Activated CD4-positive, alpha-beta T cell treated with anti-CD3 and anti-CD28 coated beads, Interleukin-2, Interleukin-6, amounts not matched to agents 100 ng/mL and 50 ng/mL, durations not matched to agents 16 hours and 8 hours (primary cell): ENCODE measurements around the gene CDHR3.
"Not testable (repeated sequence)": the region's sequence is repeated elsewhere in the genome, so short reads cannot be mapped to it uniquely, and the experiment has no call there.

Experiments used
- DNase-seq: peaks from one replicate; pipeline ENCODE4 v3.0.0-alpha.2; 2020

The CDHR3 gene

DNA sequence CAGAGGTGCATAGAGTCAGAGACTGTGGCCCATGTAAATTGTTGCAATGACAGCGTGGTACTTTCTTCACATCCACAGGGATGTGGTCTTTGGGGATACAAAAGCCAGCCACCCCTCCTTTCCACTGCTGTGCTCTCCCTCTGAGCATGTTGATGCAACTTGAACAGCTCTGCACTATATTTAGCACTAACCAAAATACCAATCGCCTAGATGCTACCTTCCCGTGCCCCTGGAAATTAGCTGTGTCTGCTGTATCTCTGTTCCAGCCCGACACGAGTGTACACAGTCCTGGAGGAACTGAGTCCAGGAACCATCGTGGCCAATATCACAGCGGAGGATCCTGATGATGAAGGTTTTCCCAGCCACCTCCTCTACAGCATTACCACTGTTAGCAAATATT is 38.1 kb downstream of the CDHR3 start:
- DNase-seq = no peak

DNA sequence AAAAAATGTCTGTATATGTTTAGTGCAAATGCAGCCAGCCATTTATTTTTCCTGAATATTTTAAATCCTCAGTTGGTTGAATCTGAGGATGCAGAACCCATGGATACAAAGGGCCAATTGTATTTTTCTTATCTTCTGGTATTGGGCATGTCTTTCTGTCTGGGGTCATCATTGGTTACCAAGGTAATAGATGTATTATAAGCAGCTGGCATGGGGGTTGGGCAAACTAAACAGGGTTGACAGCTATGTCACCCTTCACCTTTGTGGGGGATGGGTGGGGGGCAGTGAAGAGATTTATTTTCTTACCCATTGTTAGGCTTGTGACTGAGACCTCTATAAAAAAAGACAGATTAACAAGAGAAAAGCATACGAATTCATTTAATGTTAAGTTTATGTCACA is 38.8 kb downstream of the CDHR3 start:
- no peak for DNase-seq

DNA sequence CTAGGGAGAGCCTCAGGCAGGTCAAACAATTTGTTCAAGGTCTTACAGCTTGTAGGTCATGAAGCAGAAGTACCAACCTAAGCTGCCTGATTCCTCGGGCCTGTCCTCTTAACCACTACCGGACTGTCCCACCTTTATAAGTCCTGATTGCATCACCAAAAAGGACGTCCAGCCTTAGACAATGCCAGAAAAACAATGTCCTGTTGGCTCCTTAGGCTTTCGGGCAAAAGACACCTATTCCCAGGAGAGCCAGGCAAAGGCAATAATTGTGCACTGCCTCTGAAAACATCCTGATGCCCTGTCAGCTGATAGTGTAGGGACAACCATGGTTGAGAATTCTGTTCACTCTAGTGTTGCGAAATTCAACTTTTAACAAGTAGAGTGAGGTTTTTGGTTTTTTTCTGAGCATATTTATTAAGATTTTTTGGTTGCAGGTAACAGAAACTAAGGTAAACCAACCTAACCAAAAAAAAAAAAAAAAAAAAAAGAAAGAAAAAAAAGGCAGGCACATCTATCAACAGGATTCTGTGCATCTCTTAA is 40.5 kb downstream of the CDHR3 start:
- DNase-seq = no peak

DNA sequence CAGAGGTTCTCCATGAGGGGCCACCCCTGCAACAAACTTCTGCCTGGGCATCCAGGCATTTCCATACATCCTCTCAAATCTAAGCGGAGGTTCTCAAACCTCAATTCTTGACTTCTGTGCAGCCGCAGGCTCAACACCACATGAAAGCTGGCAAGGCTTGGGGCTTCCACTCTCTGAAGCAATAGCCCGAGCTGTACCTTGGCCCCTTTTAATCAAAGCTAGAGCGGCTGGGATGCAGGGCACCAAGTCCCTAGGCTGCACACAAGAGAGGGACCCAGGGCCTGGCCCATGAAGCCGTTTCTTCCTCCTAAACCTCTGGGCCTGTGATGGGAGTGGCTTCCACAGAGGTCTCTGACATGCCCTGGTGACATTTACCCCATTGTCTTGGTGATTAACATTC is 43.8 kb downstream of the CDHR3 start:
- no peak for DNase-seq

DNA sequence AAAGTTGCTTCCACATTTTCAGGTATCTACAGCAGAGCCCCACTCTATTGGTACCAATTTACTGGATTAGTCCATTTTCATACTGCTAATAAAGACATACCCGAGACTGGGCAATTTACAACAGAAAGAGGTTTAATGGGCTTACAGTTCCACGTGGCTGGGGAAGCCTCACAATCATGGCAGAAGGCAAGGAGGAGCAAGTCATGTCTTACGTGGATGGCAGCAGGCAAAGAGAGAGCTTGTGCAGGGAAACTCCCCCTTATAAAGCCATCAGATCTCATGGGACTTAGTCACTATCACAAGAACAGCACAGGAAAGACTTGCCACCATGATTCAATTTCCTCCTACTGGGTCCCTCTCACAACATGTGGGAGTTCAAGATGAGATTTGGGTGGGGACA is 44.7 kb downstream of the CDHR3 start:
- not testable (repeated sequence) for DNase-seq

DNA sequence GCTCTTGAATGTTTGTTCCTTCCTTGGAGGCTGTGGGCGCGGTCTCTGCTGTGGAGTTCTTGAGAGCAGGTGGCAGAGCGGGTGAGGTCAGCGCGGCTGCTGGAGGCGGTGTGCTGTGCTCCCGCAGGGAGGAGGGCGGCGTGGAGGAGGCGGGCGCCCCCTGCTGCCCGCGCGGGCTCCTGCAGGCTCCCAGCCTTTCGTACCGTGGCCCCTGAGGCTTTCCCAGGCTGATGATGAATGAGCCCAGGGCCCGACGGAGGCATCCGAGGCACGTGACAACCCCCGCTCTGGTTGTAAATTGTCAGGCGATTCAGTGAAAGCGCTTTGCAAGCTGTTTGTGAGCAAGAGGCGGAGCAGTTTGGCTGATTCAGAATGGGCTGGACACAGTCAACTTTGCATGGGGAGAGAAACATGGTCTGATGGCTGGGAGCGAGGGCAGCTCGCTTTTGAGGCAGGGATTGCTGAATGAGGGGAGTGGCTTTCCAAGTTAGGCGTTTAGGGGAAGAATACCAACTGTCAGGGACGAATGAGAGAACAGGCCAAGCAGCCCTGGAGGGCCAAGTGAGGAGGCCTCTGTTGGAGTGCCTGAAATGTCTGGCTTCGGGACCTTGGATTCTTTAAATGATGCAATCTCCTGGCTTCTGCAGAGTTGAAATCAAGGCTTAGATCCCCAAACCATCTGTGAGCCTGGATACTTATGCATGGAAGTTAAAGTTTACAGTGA is 46.6 kb downstream of the CDHR3 start:
- DNase-seq = peak; percentile 89

DNA sequence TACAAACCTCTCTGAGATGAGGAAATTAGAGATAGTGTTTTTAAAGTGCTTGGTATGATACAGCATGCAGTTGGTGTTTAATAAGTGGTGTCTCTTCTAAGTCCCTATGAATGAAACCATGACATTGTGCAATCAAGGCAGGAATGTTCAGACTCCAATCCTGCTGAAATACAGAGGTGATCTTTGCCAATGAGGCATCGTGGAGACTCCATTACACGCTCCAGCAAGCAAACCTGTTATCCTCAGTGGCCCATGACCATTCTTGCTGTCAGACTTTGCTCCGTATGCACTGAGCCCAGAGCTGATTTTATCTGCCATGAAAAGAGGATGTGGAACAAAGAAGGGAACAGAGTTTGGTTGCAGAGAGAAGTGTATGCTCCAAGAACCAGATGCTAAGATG is 47.3 kb downstream of the CDHR3 start:
- DNase-seq = no peak

DNA sequence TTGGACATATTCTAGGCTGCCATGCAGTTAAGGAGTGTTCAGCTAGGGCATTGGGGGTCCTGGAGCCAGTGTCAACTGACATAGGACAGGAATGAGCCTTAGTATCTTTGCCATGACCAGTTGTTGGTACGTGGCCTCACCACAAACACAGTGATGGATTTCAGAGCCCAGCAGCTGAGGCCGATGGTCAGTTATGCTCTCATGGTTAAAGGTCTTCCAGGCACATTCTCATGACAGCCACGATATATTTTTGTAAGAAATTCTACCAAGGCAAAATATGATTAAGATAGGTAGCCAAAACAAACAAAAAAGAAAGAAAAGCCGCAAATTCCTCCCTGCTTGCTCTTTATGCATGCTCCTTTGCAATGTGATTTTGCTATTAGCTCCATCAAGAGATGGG is 47.8 kb downstream of the CDHR3 start:
- DNase-seq = no peak

DNA sequence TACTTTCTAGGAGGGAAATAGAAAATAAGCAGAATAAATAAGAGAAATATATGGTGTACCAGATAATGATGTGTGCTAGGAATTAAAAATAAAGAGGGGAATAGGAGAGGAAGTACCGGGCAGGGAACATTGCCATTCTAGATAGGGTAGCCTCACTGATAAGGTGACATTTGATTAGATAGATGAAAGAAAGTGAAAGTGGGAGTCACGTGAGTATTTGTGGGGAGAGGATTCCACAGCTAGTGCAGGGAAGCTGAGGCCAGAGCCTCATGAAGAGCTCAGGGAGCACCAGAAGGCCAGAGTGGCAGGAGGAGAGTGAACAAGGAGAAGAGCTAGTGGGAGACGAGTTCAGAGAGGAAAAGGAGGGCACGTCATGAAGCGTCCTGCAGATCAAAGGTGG is 49.1 kb downstream of the CDHR3 start:
- DNase-seq = no peak

DNA sequence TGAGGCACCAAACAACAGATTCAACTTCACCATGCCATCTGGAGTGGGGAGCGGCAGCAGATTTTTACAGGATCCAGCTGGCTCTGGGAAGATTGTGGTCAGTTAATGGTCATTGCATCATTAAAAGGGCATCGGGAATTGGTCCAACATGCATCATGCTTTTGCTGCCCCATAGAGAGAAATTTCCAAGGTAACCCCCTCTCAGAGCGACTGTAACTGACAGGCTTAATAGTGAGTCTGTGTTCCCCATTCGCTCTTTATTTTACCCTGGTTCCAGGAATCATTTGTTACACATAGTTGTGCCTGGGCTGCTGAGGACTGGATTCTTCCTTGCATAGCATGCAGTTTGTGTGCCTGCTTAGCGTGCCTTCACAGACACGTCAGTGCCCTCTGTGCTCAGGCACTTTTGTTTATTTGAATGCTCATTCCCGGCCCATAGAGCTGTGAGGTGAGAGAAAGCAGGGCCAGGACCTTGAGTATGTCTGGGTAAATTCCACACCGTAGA is 49.9 kb downstream of the CDHR3 start:
- DNase-seq = no peak

DNA sequence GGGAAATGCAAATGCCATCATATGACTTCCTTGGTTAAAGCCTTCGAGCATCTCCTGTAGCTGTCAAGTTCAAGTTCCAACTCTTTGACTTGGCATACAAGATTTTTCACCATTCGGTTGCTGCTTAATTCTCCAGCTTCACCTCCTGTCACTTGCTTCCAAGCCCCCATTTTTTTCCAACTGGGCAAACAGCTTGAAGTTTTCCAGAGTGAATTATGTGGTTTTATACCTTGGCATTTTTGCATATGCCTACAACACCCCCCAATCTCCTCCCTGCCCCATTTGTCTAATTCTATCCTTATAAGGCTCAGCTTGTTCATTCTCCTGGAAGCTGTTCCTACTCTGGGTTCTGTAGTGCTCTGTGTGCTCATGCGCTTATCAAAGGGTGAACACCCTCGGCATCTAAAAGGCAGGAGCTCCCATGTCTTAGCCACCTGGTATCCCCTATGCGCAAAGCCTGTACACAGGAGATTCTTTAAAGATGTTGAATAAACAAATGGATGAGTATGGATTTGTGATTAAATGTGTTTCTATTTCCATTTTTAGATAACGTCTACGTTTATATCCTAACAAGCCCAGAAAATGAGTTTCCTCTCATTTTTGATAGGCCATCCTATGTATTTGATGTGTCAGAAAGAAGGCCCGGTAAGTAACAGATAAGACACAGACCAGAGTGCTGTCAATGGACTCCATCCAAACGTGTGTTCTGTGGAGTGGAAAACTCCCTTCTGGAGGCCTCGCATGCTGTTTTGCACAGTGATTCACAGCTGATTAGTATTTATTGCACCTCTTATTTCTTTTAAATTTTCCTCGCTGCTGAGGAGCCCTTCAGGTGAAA is 52.5 kb downstream of the CDHR3 start:
- DNase-seq = no peak

DNA sequence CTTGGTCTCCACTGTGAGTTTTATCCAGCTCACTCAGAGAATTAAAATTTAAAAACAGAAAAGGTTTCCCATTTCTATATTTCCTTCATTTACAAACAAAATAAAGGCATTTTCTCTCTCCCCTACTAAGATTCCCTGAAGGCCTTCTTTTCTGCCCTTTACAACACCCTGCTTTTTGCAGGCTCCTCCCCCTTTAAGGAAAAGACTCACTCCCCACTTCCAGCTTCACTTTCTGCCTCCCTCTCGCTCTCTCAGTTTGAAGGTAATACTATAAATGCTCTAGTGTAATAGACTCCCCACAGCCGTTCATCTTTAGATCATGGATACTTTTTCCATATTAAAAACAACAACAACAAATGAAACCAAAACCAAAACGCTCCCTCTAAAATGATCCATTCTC is 53.3 kb downstream of the CDHR3 start:
- DNase-seq = no peak

DNA sequence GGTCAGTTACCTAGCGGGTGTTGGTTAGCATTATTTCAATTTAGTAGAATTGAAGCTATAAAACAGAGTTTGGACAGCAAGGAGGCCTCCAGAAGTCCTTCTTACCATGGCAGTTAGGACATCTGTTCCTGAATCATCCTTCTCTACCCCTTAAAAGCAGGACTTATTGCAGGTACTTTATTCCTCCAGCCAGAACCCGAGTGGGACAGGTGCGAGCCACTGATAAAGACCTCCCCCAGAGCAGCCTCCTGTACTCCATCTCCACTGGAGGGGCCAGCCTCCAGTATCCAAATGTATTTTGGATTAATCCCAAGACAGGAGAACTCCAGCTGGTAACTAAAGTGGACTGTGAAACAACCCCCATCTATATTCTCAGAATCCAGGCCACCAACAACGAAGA is 54.6 kb downstream of the CDHR3 start:
- no peak for DNase-seq

DNA sequence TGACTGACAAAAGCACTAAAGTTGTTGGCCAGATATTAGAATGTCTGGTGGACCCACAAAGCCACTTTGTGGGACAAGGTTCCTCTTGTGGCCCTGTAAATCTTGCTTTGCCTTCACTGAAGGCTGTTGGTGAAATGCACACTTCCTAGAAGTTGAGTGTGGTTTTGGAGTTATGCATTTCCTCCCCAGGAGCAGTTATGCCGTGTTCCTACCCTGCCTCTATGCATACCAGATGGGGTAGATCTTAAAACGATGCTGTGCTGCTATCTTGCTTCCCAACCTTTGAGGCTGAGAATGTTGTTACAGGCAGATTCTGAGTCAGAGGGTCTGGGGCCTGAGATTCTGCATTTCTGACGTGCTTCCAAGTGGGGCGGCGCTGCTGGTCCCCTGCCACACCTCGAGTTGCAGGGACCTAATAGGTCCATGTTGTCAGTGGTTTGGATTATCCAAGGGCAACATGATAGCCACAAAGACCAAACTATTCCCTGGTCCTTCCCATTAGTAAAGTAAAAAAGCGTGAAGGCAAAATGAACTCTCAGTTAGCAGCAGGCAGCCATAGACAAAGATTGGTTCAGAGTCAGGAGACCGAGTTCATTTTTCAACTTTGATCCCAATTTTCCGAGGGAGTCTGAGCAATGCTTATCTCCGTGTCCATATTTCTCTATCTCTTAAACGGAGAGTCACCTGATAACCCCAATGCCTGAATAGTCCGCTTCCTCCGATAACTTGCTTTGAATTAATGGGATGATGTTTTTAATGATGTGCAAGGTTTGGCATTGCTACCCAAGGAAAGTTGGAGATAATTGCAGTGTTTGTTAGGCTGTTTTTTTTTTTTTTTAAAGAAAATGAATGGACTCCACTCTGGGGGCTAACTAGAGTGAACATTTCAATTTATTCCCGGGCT is 55.8 kb downstream of the CDHR3 start:
- DNase-seq = no peak

DNA sequence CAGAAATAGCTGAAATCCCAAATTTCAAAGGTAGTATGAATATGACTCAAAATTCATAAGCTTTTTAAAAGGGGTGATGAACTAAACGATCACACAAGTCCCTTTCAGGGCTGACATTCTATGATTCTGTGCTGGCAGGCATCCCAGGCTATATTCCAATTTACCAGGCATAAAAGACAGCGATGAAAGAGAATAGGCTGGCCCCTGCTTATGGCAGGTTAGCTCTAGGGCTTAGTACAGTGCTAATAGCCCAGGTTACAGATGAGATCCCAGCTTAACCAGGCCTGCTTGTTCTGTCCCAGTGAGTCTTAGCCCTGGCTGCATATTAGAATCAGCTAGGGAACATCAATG is 56.4 kb downstream of the CDHR3 start:
- DNase-seq = no peak

DNA sequence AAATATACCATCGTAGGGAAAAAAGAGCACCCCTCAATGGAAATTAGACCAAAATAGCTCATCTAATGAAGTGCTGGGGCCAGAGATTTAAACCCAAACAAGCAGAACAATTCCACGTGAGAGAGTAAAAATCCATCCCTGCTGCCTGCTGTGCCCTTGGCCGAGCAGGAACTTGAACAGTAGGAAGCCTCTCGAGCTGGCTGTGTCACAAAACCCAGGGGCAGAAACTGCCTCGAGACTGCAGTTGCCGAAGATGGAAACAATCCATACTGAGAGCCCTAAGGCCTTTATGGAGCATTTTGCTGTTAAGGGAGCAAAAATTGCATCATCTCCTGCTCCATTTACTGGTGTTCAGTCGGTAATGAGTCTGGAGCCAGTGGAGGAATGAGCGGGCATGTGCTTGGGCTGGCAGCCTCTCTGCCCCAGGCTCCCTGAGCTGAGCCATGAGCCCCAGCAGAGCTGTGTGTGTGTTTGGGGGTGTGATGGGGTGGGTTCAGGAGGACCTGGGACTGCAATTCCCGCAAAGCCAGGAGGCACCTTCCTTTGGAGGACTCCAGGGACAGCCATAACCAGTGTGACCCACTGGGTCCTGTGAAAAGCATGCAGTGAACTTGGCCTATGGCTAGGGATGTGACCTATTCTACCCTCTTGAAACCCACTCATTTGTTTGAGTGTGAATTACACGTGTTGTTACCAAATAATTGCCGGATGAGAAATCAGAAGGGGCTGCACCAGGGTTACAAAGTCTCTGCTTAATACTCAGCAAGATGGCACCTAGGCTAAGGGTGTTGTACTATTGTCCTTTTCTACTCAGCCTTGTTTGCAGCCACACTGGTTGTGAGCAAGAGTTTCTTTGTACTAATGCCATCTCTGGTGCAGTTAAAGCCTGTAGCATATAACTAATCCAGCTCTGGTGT is 58.3 kb downstream of the CDHR3 start:
- DNase-seq = no peak

DNA sequence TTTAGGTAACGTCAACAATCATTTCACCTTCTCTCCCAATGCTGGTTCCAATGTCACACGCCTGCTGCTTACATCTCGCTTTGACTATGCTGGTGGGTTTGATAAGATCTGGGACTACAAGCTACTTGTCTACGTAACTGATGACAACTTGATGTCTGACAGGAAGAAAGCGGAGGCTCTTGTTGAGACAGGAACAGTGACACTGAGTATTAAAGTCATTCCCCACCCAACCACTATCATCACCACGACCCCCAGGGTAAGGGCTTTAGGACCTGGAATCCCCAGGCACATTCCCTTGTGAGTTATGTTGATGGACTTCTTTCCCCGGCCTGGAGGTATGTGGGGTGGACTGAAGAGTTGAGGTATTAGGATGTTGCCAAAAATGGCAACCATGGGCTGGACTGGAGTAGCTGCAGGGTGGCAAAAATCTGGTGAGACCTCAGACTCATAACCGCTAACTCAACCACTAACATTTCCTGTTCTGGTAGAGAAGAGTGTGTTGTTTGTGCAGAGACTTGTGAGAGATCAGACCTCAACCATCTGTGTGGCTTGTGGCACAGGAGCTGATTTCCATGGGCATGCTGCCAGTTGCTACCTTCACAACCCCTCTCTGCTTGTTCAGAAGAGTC is 59.2 kb downstream of the CDHR3 start:
- peak; percentile 89 for DNase-seq

DNA sequence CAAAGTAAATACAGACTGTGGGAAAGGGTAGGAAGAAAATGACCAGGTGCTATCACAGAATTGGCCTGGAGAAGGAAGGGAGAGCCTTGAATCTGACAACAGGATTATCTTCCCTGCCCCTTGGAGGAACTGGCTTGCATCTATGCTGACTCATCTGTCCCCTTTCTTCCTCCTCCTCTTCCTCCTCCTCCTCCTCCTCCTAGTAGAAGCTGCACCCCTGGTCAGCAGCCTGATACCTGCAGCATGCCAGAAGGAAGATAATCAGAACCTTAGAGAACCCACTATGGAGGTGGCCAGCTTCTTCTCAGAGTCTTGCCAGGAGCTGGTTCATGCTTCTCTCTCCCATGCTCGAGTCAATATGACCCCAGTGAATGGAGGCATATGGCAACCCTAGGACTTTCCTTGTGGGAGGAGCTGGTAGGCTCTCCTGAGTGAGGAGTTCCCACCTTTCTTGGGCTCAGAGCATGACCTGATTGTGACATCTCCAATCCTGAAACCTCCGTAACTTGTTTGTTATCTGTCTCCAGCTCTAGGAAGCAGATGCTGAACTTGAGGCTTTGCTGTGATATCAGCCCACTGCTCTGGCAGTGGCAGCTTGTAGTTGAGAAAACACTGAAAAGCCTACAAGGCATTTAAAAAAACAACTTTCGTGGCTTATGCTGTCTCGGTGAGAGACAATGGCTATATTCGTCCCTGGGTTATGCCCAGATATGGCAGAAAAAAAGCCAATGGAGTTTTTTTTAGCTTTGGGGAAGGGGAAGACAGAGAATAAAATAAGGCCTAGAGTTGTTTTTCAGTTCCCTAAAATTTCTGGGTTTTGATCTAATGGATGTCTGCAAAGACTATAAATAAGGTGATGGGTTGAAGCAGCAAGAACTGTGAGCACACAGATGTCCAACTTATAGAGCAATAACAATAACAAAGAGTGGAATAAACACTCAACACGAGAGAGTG is 60.6 kb downstream of the CDHR3 start:
- no peak for DNase-seq

DNA sequence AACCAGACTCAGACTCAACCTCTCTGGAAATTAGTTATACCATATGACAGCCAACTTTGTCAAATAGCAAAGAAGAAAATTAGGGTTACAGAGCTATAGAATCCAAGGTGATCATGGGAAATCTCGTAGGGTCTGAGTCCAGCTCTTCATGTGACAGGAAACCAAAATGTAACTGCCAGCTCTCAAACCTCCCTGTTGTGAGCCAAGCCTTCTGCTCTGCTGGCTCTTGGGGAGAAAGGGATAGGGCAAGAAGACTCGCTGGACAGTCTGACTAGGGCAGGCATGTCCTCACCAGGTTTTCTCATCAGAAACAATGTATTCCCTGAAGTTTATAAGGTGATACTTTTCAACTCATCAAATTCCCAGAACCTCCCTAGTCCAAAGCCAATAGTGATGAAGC is 63.0 kb downstream of the CDHR3 start:
- no peak for DNase-seq

DNA sequence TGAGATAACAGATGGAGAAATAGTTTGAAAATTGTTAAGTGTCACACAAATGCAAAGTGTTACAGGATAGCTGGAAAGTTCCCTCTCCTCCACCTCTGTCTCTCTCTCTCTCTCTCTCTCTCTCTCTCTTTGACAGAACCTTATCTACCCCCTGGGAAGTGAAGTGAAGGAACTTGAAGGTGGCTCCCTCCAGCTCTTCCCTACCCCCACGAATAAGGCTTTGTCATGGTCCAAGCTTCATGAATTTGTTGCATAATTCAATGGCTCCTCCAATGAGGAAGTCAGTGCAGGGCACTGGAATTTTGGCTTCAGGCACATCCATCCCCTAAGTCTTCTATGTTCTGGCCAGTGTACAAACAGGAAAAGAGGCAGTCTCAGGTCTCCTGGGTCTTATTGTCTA is 66.4 kb downstream of the CDHR3 start:
- DNase-seq = no peak
